BE2C (cell line): ENCODE data around the gene CDT1.

ENCODE experiments used
- DNase-seq: peaks from one replicate; pipeline ENCODE4 v3.0.0-alpha.2; 2020
- H3K27me3 ChIP-seq: fragments of 250-450 bp; sonication (Bioruptor Pico); 2 replicates; pipeline ENCODE4 v1.5.1; 2020; ENCODE audit warnings: mild to moderate bottlenecking
- H3K36me3 ChIP-seq: fragments of 250-450 bp; sonication (Bioruptor Pico); 2 replicates; pipeline ENCODE4 v1.5.1; 2020; ENCODE audit warnings: mild to moderate bottlenecking
- H3K4me1 ChIP-seq: fragments of 250-450 bp; sonication (Bioruptor Pico); 2 replicates; pipeline ENCODE4 v1.5.1; 2020
- H3K4me3 ChIP-seq: 2 replicates; pipeline ENCODE4 v1.5.1; 2011; ENCODE audit warnings: low read depth, low read length
- H3K9me3 ChIP-seq: fragments of 250-450 bp; sonication (Bioruptor Pico); 2 replicates; pipeline ENCODE4 v1.5.1; 2020
- CTCF ChIP-seq: IDR thresholded peaks from 2 replicates; pipeline ENCODE4 v1.5.1; 2012; ENCODE audit warnings: mild to moderate bottlenecking, low read depth, low read length

The CDT1 gene

GRCh38 chr16:88838566-88838965 is 35.0 kb downstream of the CDT1 start:
- TF ChIP-seq CTCF: no peak
- Histone ChIP-seq H3K27me3 (no peaks in the 10 kb centered on the region), H3K36me3 (no peaks in the 10 kb centered on the region), H3K9me3 (no peaks in the 10 kb centered on the region), H3K4me3 (no peak overlapping the region), H3K4me1 (no peaks in the 10 kb centered on the region)
- no peak for DNase-seq

- no peak overlapping the region for H3K4me3 ChIP-seq
- no peaks in the 10 kb centered on the region for H3K4me1 ChIP-seq
- no peak for DNase-seq
- H3K9me3 ChIP-seq: no peaks in the 10 kb centered on the region
- H3K27me3 ChIP-seq: no peaks in the 10 kb centered on the region
- 0 out of 2 replicates have a peak, but pooled peaks have one; percentile 13 for TF ChIP-seq CTCF
- no peaks in the 10 kb centered on the region for H3K36me3 ChIP-seq
These were observed 35.5 kb downstream of the CDT1 start for GRCh38 chr16:88839026-88839529.

GRCh38 chr16:88839745-88840599 is 36.4 kb downstream of the CDT1 start:
- no peak for TF ChIP-seq CTCF
- no peaks in the 10 kb centered on the region for H3K4me1 ChIP-seq
- no peaks in the 10 kb centered on the region for H3K36me3 ChIP-seq
- DNase-seq: no peak
- no peak overlapping the region for H3K4me3 ChIP-seq
- H3K9me3 ChIP-seq: no peaks in the 10 kb centered on the region
- no peaks in the 10 kb centered on the region for H3K27me3 ChIP-seq

GRCh38 chr16:88840600-88841215 is 37.1 kb downstream of the CDT1 start:
- H3K36me3 ChIP-seq: no peaks in the 10 kb centered on the region
- H3K4me3 ChIP-seq: no peak overlapping the region
- no peaks in the 10 kb centered on the region for H3K9me3 ChIP-seq
- H3K4me1 ChIP-seq: no peaks in the 10 kb centered on the region
- TF ChIP-seq CTCF: no peak
- no peaks in the 10 kb centered on the region for H3K27me3 ChIP-seq
- no peak for DNase-seq

GRCh38 chr16:88841521-88842307 is 38.1 kb downstream of the CDT1 start:
- DNase-seq: no peak
- Histone ChIP-seq H3K36me3 (no peaks in the 10 kb centered on the region), H3K9me3 (no peaks in the 10 kb centered on the region), H3K4me1 (no peaks in the 10 kb centered on the region), H3K4me3 (no peak overlapping the region), H3K27me3 (no peaks in the 10 kb centered on the region)
- no peak for TF ChIP-seq CTCF
